NT2/D1 (cell line): ENCODE data around the gene EGFR.

Source experiments
- SUZ12 ChIP-seq: IDR thresholded peaks from 2 replicates; pipeline ENCODE4 v1.6.1; 2011; ENCODE audit not compliant: insufficient read length, insufficient read depth; ENCODE audit errors: extremely low read depth
- YY1 ChIP-seq: IDR thresholded peaks from 2 replicates; pipeline ENCODE4 v1.6.1; 2011; ENCODE audit not compliant: insufficient read length, insufficient read depth
- ZNF274 ChIP-seq: IDR thresholded peaks from 2 replicates; pipeline ENCODE4 v1.6.1; 2011; ENCODE audit warnings: mild to moderate bottlenecking, low read depth, low read length

GRCh38 chr7:55211726-55212125 lies 192.9 kb downstream of the EGFR start:
- no peak for TF ChIP-seq SUZ12
- no peak for TF ChIP-seq YY1
- no peak for TF ChIP-seq ZNF274
